Liver (tissue), 9 donors: ENCODE data around the gene KLF16. TPM values are rescaled to one million over a fixed set of nuclear protein-coding genes. Genes with fewer than 3 reads are reported as not detected.

Experiments
- DNase-seq: peaks from one replicate; pipeline ENCODE4 v3.0.0-alpha.2; 2017; ENCODE audit warnings: low spot score
- H3K27ac ChIP-seq, 2 donors: one replicate each; pipeline ENCODE4 v1.7.0; 2013; ENCODE audit warnings: inconsistent platforms in 2 of 2, low read length in 2 of 2, control low read depth in 1 of 2, low read depth in 1 of 2, mild to moderate bottlenecking in 1 of 2
- H3K27me3 ChIP-seq, 4 donors: one replicate each; pipeline versions ENCODE4 v1.6.1 to v1.7.0; 2013; ENCODE audit warnings: low read length in 3 of 4, inconsistent platforms in 1 of 4, mild to moderate bottlenecking in 1 of 4, moderate library complexity in 1 of 4; ENCODE audit not compliant: control insufficient read depth in 4 of 4, insufficient read depth in 4 of 4
- H3K36me3 ChIP-seq, 4 donors: one replicate each; pipeline versions ENCODE4 v1.6.1 to v1.7.0; 2013; ENCODE audit warnings: low read length in 3 of 4, mild to moderate bottlenecking in 3 of 4, low read depth in 1 of 4, moderate library complexity in 1 of 4; ENCODE audit not compliant: control insufficient read depth in 4 of 4, insufficient read depth in 3 of 4
- H3K4me1 ChIP-seq, 4 donors: one replicate each; pipeline versions ENCODE4 v1.6.1 to v1.7.0; 2013; ENCODE audit warnings: low read length in 3 of 4, mild to moderate bottlenecking in 3 of 4, moderate library complexity in 1 of 4; ENCODE audit not compliant: control insufficient read depth in 4 of 4, insufficient read depth in 4 of 4
- H3K4me3 ChIP-seq, 3 donors: one replicate each; pipeline versions ENCODE4 v1.6.1 to v1.7.0; 2013; ENCODE audit warnings: low read length in 3 of 3, control low read depth in 1 of 3, low read depth in 1 of 3, mild to moderate bottlenecking in 1 of 3
- H3K9ac ChIP-seq, 2 donors: one replicate each; pipeline ENCODE4 v1.7.0; 2013; ENCODE audit warnings: low read length in 2 of 2, mild to moderate bottlenecking in 2 of 2, moderate library complexity in 2 of 2, control low read depth in 1 of 2, low read depth in 1 of 2
- H3K9me3 ChIP-seq, 4 donors: one replicate each; pipeline versions ENCODE4 v1.6.1 to v1.7.0; 2013; ENCODE audit warnings: low read length in 3 of 4; ENCODE audit not compliant: control insufficient read depth in 4 of 4
- ATF3 ChIP-seq: IDR thresholded peaks from 2 replicates; pipeline ENCODE4 v1.6.1; 2016; ENCODE audit warnings: antibody characterized with exemption
- CTCF ChIP-seq: fragments of 150-350 bp; IDR thresholded peaks from 2 replicates; pipeline ENCODE4 v1.5.1; 2017; ENCODE audit warnings: improper control_type of control experiment, low read depth, low read length; ENCODE audit not compliant: missing input control
- FOXA1 ChIP-seq: IDR thresholded peaks from 2 replicates; pipeline ENCODE4 v1.6.1; 2016; ENCODE audit warnings: antibody characterized with exemption
- GABPA ChIP-seq, 2 donors: IDR thresholded peaks in 1 of 2; conservative IDR thresholded peaks in 1 of 2; 2 replicates each; pipeline ENCODE4 v1.6.1; 2016; ENCODE audit warnings: antibody characterized with exemption in 2 of 2, mild to moderate bottlenecking in 1 of 2, moderate library complexity in 1 of 2
- HNF4A ChIP-seq, 2 donors: conservative IDR thresholded peaks; 2 replicates each; pipeline ENCODE4 v1.6.1; 2016; ENCODE audit warnings: antibody characterized with exemption in 2 of 2, mild to moderate bottlenecking in 2 of 2
- HNF4G ChIP-seq: IDR thresholded peaks from 2 replicates; pipeline ENCODE4 v1.6.1; 2016; ENCODE audit warnings: antibody characterized with exemption
- JUND ChIP-seq, 2 donors: IDR thresholded peaks; 2 replicates each; pipeline ENCODE4 v1.6.1; 2016; ENCODE audit warnings: antibody characterized with exemption in 2 of 2
- MAX ChIP-seq: IDR thresholded peaks from 2 replicates; pipeline ENCODE4 v1.6.1; 2016; ENCODE audit warnings: antibody characterized with exemption
- NR2F2 ChIP-seq: IDR thresholded peaks from 2 replicates; pipeline ENCODE4 v1.6.1; 2016; ENCODE audit warnings: antibody characterized with exemption
- RAD21 ChIP-seq, 2 donors: IDR thresholded peaks; 2 replicates each; pipeline ENCODE4 v1.6.1; 2016; ENCODE audit warnings: antibody characterized with exemption in 2 of 2, mild to moderate bottlenecking in 2 of 2
- REST ChIP-seq: IDR thresholded peaks from 2 replicates; pipeline ENCODE4 v1.6.1; 2016; ENCODE audit warnings: antibody characterized with exemption, mild to moderate bottlenecking
- RXRA ChIP-seq, 2 donors: IDR thresholded peaks; 2 replicates each; pipeline ENCODE4 v1.6.1; 2017 to 2018; ENCODE audit warnings: antibody characterized with exemption in 2 of 2, mild to moderate bottlenecking in 1 of 2
- SP1 ChIP-seq: IDR thresholded peaks from 2 replicates; pipeline ENCODE4 v1.6.1; 2018; ENCODE audit warnings: antibody characterized with exemption, mild to moderate bottlenecking
- TAF1 ChIP-seq: conservative IDR thresholded peaks from 2 replicates; pipeline ENCODE4 v1.6.1; 2016; ENCODE audit warnings: antibody characterized with exemption, mild to moderate bottlenecking
- ZBTB33 ChIP-seq: IDR thresholded peaks from 2 replicates; pipeline ENCODE4 v1.6.1; 2016; ENCODE audit warnings: antibody characterized with exemption
- WGBS: extraction: QIAGEN DNeasy Blood & Tissue Kit; methylation state at CpG from one replicate; pipeline ENCODE4 v1.1.7; 2013; 5-methylcytosine and 5-hydroxymethylcytosine counted together
- polyA plus RNA-seq, 2 donors: library from polyadenylated mRNA; stranded (reverse) in 1 of 2; unstranded in 1 of 2; fragments of 200-250 nt in 1 of 2; fragments of >200 nt in 1 of 2; fragmentation: Nextera tagmentation in 1 of 2; extraction: Ambion mirVana in 1 of 2; gene quantifications; one replicate each; pipeline versions ENCODE4 v1.2.1 to v1.2.3, GENCODE V29; 2013 to 2015
- total RNA-seq, 2 donors: library from RNA; depleted of rRNA; stranded (reverse); fragments of >200 nt; gene quantifications; one replicate each; pipeline ENCODE4 v1.2.3, GENCODE V29; 2014
- donor health status: healthy.
- donor health status: healthy.
- donor health status: healthy.
- donor health status: healthy.
- donor health status: healthy.

Gene KLF16
- total and polyA plus RNA-seq, 4 donors = 1.2 to 14.8 (median 6.0) TPM

- no peak for DNase-seq
- Histone ChIP-seq H3K9ac (no peak overlapping the region), H3K9me3 (no peaks in the 10 kb centered on the region), H3K36me3 (peaks cover 0 to 2% (median 0%) of the 10 kb centered on the region in 4 donors), H3K27ac (no peak overlapping the region), H3K27me3 (no peaks in the 10 kb centered on the region), H3K4me3 (no peak overlapping the region), H3K4me1 (peaks cover 20 to 36% (median 24%) of the 10 kb centered on the region in 4 donors)
- WGBS = 54% methylated on average over 66 of the region's 66 CpGs
- TF ChIP-seq HNF4A (conservative IDR thresholded peaks at IDR 0.05) (no peak), JUND (IDR thresholded peaks at IDR 0.05) (no peak), GABPA (IDR thresholded peaks at IDR 0.05 in 1 of 2, conservative IDR thresholded peaks at IDR 0.05 in 1 of 2) (no peak), ATF3 (no peak), SP1 (no peak), REST (no peak), TAF1 (no peak), ZBTB33 (no peak), FOXA1 (no peak)
Measured at GRCh38 chr19:1851654-1852580, 11.5 kb downstream of the KLF16 start.

- peak; percentile 24 for TF ChIP-seq CTCF
- TF ChIP-seq NR2F2 = no peak
- TF ChIP-seq ATF3 = no peak
- no peak for TF ChIP-seq HNF4G
- TF ChIP-seq RAD21 (IDR thresholded peaks at IDR 0.05) = peak in 1 of 2 donors; percentile 41
- no peak for TF ChIP-seq RXRA (IDR thresholded peaks at IDR 0.05)
- no peak for TF ChIP-seq MAX
- Histone ChIP-seq H3K27me3 (no peaks in the 10 kb centered on the region), H3K4me3 (no peak overlapping the region), H3K36me3 (peaks cover 0 to 2% (median 0%) of the 10 kb centered on the region in 4 donors), H3K9ac (no peak overlapping the region), H3K9me3 (no peaks in the 10 kb centered on the region), H3K27ac (no peak overlapping the region), H3K4me1 (peaks cover 20 to 38% (median 26%) of the 10 kb centered on the region in 4 donors)
- 77% methylated on average over 31 of the region's 31 CpGs for WGBS
- DNase-seq = no peak
Measured at GRCh38 chr19:1850809-1851653, 12.3 kb downstream of the KLF16 start.
